ENCODE results near the gene TCP10L.
"Not testable (repeated sequence)": the region's sequence is repeated elsewhere in the genome, so short reads cannot be mapped to it uniquely, and the experiment has no call there.

- not testable (repeated sequence) for TF ChIP-seq POLR2A (IDR thresholded peaks at IDR 0.05; ENCODE audit: extremely low read depth, insufficient read length); MYC (IDR thresholded peaks at IDR 0.05; ENCODE audit: low read depth, low read length); CTCF (IDR thresholded peaks at IDR 0.05; ENCODE audit: low read depth, low read length); MAX (IDR thresholded peaks at IDR 0.05; ENCODE audit: low read depth, low read length)
Measured at GRCh38 chr21:32618218-32618617, 32.9 kb upstream of the TCP10L start.

Measured in NB4 (cell line).